AG09309 (cell line): ENCODE results near the gene TXN.

Experiments used
- DNase-seq: peaks from one replicate; pipeline ENCODE4 v3.0.0-alpha.2; 2010; ENCODE audit warnings: low read depth
- H3K4me3 ChIP-seq: 2 replicates; pipeline ENCODE4 v1.5.1; 2011; ENCODE audit warnings: mild to moderate bottlenecking, low read depth, low read length, moderate library complexity; ENCODE audit not compliant: control insufficient read depth
- CTCF ChIP-seq: IDR thresholded peaks from 2 replicates; pipeline ENCODE4 v1.5.1; 2011; ENCODE audit warnings: mild to moderate bottlenecking, low read depth, low read length, inconsistent platforms; ENCODE audit not compliant: insufficient read depth, control insufficient read depth; ENCODE audit errors: missing control alignments

Gene TXN

GRCh38 chr9:110288503-110288902 lies 32.2 kb upstream of the TXN start:
- TF ChIP-seq CTCF = no peak
- DNase-seq = no peak
- H3K4me3 ChIP-seq = no peak overlapping the region

- no peak overlapping the region for H3K4me3 ChIP-seq
- TF ChIP-seq CTCF = no peak
- DNase-seq = no peak
Observed at GRCh38 chr9:110287289-110287680, 31.0 kb upstream of the TXN start.

GRCh38 chr9:110284211-110284844 lies 28.0 kb upstream of the TXN start:
- no peak overlapping the region for H3K4me3 ChIP-seq
- DNase-seq = no peak

GRCh38 chr9:110283751-110284150 lies 27.4 kb upstream of the TXN start:
- no peak overlapping the region for H3K4me3 ChIP-seq
- DNase-seq = no peak
- TF ChIP-seq CTCF = no peak

More at GRCh38 chr9:110284211-110284844, 28.0 kb upstream of the TXN start:
- no peak for TF ChIP-seq CTCF

- TF ChIP-seq CTCF = no peak
- H3K4me3 ChIP-seq = no peak overlapping the region
- no peak for DNase-seq
Observed at GRCh38 chr9:110282739-110283081, 26.4 kb upstream of the TXN start.

- no peak overlapping the region for H3K4me3 ChIP-seq
- no peak for TF ChIP-seq CTCF
- no peak for DNase-seq
Observed at GRCh38 chr9:110282018-110282738, 25.9 kb upstream of the TXN start.
